Esophagus muscularis mucosa (tissue), 4 donors: ENCODE results near the gene ILRUN. TPM values are rescaled to one million over a fixed set of nuclear protein-coding genes. Genes with fewer than 3 reads are reported as not detected.
"Not testable (repeated sequence)": the region's sequence is repeated elsewhere in the genome, so short reads cannot be mapped to it uniquely, and the experiment has no call there.

Experiments used
- DNase-seq: peaks from one replicate; pipeline ENCODE4 v3.0.0-alpha.2; 2017; ENCODE audit errors: extremely low spot score
- H3K27ac ChIP-seq, 4 donors: fragments of 200-600 bp; sonication (generic); replicated peaks in 1 of 4; 1 replicate in 3 of 4; 2 replicates in 1 of 4; pipeline ENCODE4 v1.5.1; 2016 to 2019; ENCODE audit warnings: mild to moderate bottlenecking in 1 of 4
- H3K27me3 ChIP-seq, 4 donors: fragments of 200-600 bp; sonication (generic); one replicate each; pipeline versions ENCODE4 v1.5.1 to v1.6.0; 2016 to 2019
- H3K36me3 ChIP-seq, 4 donors: fragments of 200-600 bp; sonication (generic); one replicate each; pipeline ENCODE4 v1.5.1; 2016 to 2019
- H3K4me1 ChIP-seq, 4 donors: fragments of 200-600 bp; sonication (generic); one replicate each; pipeline ENCODE4 v1.5.1; 2016 to 2019
- H3K4me3 ChIP-seq, 4 donors: fragments of 200-600 bp; sonication (generic); 1 replicate in 2 of 4; 2 replicates in 2 of 4; pipeline ENCODE4 v1.5.1; 2016 to 2019; ENCODE audit warnings: mild to moderate bottlenecking in 4 of 4, moderate library complexity in 1 of 4
- H3K9me3 ChIP-seq, 4 donors: fragments of 200-600 bp; sonication (generic); 1 replicate in 3 of 4; 2 replicates in 1 of 4; pipeline ENCODE4 v1.5.1; 2016 to 2019
- CTCF ChIP-seq, 3 experiments: fragments of 200-600 bp in 2 of 3; fragments of 450-650 bp in 1 of 3; sonication (generic) in 2 of 3; IDR thresholded peaks; one replicate each; pipeline ENCODE4 v1.5.1; 2017 to 2019; ENCODE audit warnings: antibody characterized with exemption in 3 of 3, mild to moderate bottlenecking in 2 of 3, moderate library complexity in 1 of 3
- EP300 ChIP-seq: sonication (generic); formaldehyde crosslinking; IDR thresholded peaks from one replicate; pipeline ENCODE4 v1.6.1; 2017; ENCODE audit warnings: antibody characterized with exemption
- POLR2A ChIP-seq: fragments of 450-650 bp; IDR thresholded peaks from one replicate; pipeline ENCODE4 v1.6.1; 2017; ENCODE audit warnings: antibody characterized with exemption, moderate library complexity, mild to moderate bottlenecking, low read depth
- POLR2AphosphoS5 ChIP-seq, 2 donors: sonication (generic); formaldehyde crosslinking; IDR thresholded peaks; one replicate each; pipeline ENCODE4 v1.6.1; 2017; ENCODE audit warnings: antibody characterized with exemption in 2 of 2
- WGBS: methylation state at CpG from one replicate; pipeline ENCODE4 v1.1.5; 2018; 5-methylcytosine and 5-hydroxymethylcytosine counted together
- intact Hi-C: fragments of 100-400 bp; cut with DNase I; formaldehyde crosslinking; loops from one replicate; pipeline ENCODE4 v1.15.1; 2023
- total RNA-seq, 4 donors: library from RNA; depleted of rRNA; stranded (reverse); fragments of >200 nt; gene quantifications; one replicate each; pipeline versions ENCODE4 v1.1.0 to v1.2.1, GENCODE V29; 2016

ILRUN gene
- total RNA-seq, 4 donors from 2014 or later, result 88.8 to 109 (median 104) TPM

GRCh38 chr6:34663371-34663770 is 33.2 kb downstream of the ILRUN start:
- 86% methylated on average over 2 of the region's 2 CpGs for WGBS
- Histone ChIP-seq H3K27ac (peak overlapping the region in 2 of 4 donors; percentile 18 to 39), H3K4me1 (peaks cover 26 to 68% (median 53%) of the 10 kb centered on the region in 4 donors), H3K9me3 (no peaks in the 10 kb centered on the region), H3K27me3 (no peaks in the 10 kb centered on the region), H3K36me3 (no peaks in the 10 kb centered on the region), H3K4me3 (no peak overlapping the region)
- TF ChIP-seq POLR2AphosphoS5 (IDR thresholded peaks at IDR 0.05) (no peak), POLR2A (no peak), CTCF (IDR thresholded peaks at IDR 0.05) (no peak), EP300 (no peak)
- intact Hi-C loops, result no loop called here
- DNase-seq, result no peak

- no peaks in the 10 kb centered on the region for H3K9me3 ChIP-seq
- H3K4me3 ChIP-seq, result no peak overlapping the region
- no peak for DNase-seq
- H3K27me3 ChIP-seq, result no peaks in the 10 kb centered on the region
- H3K4me1 ChIP-seq, result peaks cover 38 to 70% (median 55%) of the 10 kb centered on the region in 4 donors
- intact Hi-C loops, result no loop called here
- 92% methylated on average over 1 of the region's 1 CpG for WGBS
- H3K36me3 ChIP-seq, result no peaks in the 10 kb centered on the region
- TF ChIP-seq EP300 (no peak), CTCF (IDR thresholded peaks at IDR 0.05) (no peak), POLR2A (no peak), POLR2AphosphoS5 (IDR thresholded peaks at IDR 0.05) (no peak)
- no peak overlapping the region for H3K27ac ChIP-seq
These were observed 35.2 kb downstream of the ILRUN start for GRCh38 chr6:34661357-34661756.

- Histone ChIP-seq H3K4me1 (peaks cover 34 to 58% (median 50%) of the 10 kb centered on the region in 4 donors), H3K27me3 (no peaks in the 10 kb centered on the region), H3K36me3 (peaks cover 0 to 7% (median 2%) of the 10 kb centered on the region in 4 donors), H3K27ac (peak overlapping the region; percentile 84 to 89 (median 87)), H3K4me3 (no peak overlapping the region), H3K9me3 (no peaks in the 10 kb centered on the region)
- intact Hi-C loops, result no loop called here
- no peak for DNase-seq
- TF ChIP-seq POLR2A (no peak), CTCF (IDR thresholded peaks at IDR 0.05) (no peak), EP300 (no peak), POLR2AphosphoS5 (IDR thresholded peaks at IDR 0.05) (no peak)
- WGBS, result 89% methylated on average over 7 of the region's 7 CpGs
These were observed 37.8 kb downstream of the ILRUN start for GRCh38 chr6:34658605-34659265.

- intact Hi-C loops, result not testable (repeated sequence)
- WGBS, result 45% methylated on average over 6 of the region's 6 CpGs
- peak overlapping the region; percentile 31 to 60 (median 51) for H3K4me3 ChIP-seq
These were observed 38.5 kb downstream of the ILRUN start for GRCh38 chr6:34657979-34658480.

GRCh38 chr6:34657307-34657978 is 39.1 kb downstream of the ILRUN start:
- H3K9me3 ChIP-seq, result no peaks in the 10 kb centered on the region
- H3K36me3 ChIP-seq, result peaks cover 0 to 14% (median 7%) of the 10 kb centered on the region in 4 donors
- H3K27me3 ChIP-seq, result no peaks in the 10 kb centered on the region
- peak overlapping the region; percentile 84 to 89 (median 87) for H3K27ac ChIP-seq
- H3K4me1 ChIP-seq, result peaks cover 33 to 51% (median 44%) of the 10 kb centered on the region in 4 donors
- peak overlapping the region; percentile 31 to 60 (median 51) for H3K4me3 ChIP-seq
- TF ChIP-seq POLR2AphosphoS5 (IDR thresholded peaks at IDR 0.05) (peak; percentile 74 to 78), POLR2A (no peak), CTCF (IDR thresholded peaks at IDR 0.05) (no peak)
- WGBS, result 0% methylated on average over 2 of the region's 2 CpGs
- DNase-seq, result no peak
- intact Hi-C loops, result no loop called here

More at GRCh38 chr6:34657979-34658480, 38.5 kb downstream of the ILRUN start:
- H3K36me3 ChIP-seq, result peaks cover 0 to 14% (median 7%) of the 10 kb centered on the region in 4 donors
- not testable (repeated sequence) for DNase-seq, H3K9me3 ChIP-seq, H3K27me3 ChIP-seq
- peak overlapping the region; percentile 84 to 89 (median 87) for H3K27ac ChIP-seq
- peaks cover 33 to 51% (median 45%) of the 10 kb centered on the region in 4 donors for H3K4me1 ChIP-seq
